Upper lobe of right lung (tissue), 1 donor: ENCODE data around the gene WDHD1. TPM values are rescaled to one million over a fixed set of nuclear protein-coding genes. Genes with fewer than 3 reads are reported as not detected.
"Not testable (repeated sequence)": the region's sequence is repeated elsewhere in the genome, so short reads cannot be mapped to it uniquely, and the experiment has no call there.

ENCODE experiments used
- ATAC-seq: fragments of 200-7000 bp; cut with Tn5 transposase; one replicate; pipeline ENCODE4 v1.9.1; 2020; ENCODE audit warnings: mild to moderate bottlenecking, moderate library complexity
- DNase-seq: peaks from one replicate; pipeline ENCODE4 v3.0.0-alpha.2; 2020
- H3K27ac ChIP-seq: fragments of 200-600 bp; one replicate; pipeline ENCODE4 v1.8.0; 2022
- H3K27me3 ChIP-seq: fragments of 200-600 bp; one replicate; pipeline ENCODE4 v1.8.0; 2022; ENCODE audit warnings: mild to moderate bottlenecking
- H3K36me3 ChIP-seq: fragments of 200-600 bp; one replicate; pipeline ENCODE4 v1.8.0; 2022
- H3K4me1 ChIP-seq: fragments of 200-600 bp; one replicate; pipeline ENCODE4 v1.8.0; 2022
- H3K4me3 ChIP-seq: fragments of 200-600 bp; one replicate; pipeline ENCODE4 v1.8.0; 2022; ENCODE audit warnings: mild to moderate bottlenecking
- H3K9me3 ChIP-seq: fragments of 200-600 bp; one replicate; pipeline ENCODE4 v1.8.0; 2022
- intact Hi-C: fragments of 100-400 bp; cut with DNase I; formaldehyde crosslinking; loops from one replicate; pipeline ENCODE4 v1.11.0; 2022
- total RNA-seq: library from RNA; stranded (reverse); fragmentation: NEBNext Ultra II Directional; extraction: Animal tissue kit (Norgen Biotek cat#: 25700); gene quantifications from one replicate; pipeline ENCODE4 v1.2.1, GENCODE V29; 2021
- TF ChIP-seq, protein P1 (sequence below): fragments of 200-600 bp; IDR thresholded peaks from one replicate; pipeline ENCODE4 v1.8.0; 2022; ENCODE audit warnings: antibody characterized with exemption
- donor health status: DM: no; HTN: yes; CAD: no; lungs with severe emphysema.

The WDHD1 gene
- total RNA-seq, 1 donor from 2014 or later, result 3.5 TPM

DNA sequence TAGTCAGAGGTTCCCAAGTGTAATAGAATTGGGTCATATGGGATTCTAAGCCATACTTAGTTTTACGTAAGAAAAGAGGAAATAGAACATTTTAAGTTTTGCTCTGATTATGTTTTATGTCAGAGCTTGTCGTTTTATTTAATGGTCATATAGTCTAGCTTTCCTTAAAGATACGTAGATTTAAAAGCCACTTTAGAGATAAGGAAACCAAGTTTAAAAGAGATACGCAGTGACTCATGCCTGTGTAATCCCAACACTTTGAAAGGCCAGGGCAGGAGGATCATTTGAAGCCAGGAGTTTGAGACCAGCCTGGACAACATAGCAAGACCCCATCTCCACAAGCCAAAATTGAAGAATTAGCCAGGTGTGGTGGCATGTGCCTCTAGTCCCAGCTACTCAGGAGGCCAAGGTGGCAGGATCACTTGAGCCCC lies 44.1 kb upstream of the WDHD1 start:
- TF ChIP-seq, protein P1, sequence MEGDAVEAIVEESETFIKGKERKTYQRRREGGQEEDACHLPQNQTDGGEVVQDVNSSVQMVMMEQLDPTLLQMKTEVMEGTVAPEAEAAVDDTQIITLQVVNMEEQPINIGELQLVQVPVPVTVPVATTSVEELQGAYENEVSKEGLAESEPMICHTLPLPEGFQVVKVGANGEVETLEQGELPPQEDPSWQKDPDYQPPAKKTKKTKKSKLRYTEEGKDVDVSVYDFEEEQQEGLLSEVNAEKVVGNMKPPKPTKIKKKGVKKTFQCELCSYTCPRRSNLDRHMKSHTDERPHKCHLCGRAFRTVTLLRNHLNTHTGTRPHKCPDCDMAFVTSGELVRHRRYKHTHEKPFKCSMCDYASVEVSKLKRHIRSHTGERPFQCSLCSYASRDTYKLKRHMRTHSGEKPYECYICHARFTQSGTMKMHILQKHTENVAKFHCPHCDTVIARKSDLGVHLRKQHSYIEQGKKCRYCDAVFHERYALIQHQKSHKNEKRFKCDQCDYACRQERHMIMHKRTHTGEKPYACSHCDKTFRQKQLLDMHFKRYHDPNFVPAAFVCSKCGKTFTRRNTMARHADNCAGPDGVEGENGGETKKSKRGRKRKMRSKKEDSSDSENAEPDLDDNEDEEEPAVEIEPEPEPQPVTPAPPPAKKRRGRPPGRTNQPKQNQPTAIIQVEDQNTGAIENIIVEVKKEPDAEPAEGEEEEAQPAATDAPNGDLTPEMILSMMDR, result no peak
- DNase-seq (no peak), ATAC-seq (no peak)
- Histone ChIP-seq H3K27ac (no peak overlapping the region), H3K27me3 (no peaks in the 10 kb centered on the region), H3K4me1 (peaks cover 14% of the 10 kb centered on the region), H3K4me3 (no peak overlapping the region), H3K36me3 (peaks cover 7% of the 10 kb centered on the region), H3K9me3 (no peaks in the 10 kb centered on the region)
- intact Hi-C loops, result no loop called here

DNA sequence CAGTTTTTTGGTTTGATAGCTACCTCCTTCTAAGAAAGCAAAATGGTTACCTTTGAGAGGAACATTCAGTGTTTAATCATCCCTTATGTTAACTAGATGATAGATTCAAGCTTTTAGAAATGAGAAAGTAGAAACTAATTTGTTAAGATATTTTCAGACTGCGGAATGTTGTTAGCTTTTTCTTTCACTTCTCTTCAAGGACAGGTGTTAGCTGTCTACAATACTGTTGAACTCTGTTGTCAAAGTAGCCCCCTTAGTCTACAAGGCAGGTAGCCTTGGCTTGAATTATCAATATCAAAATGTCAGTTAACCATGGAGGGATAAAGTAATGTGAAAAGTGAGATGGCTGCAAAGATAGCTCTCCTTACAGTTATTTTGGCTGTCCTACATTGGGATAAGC lies 39.3 kb upstream of the WDHD1 start:
- TF ChIP-seq, protein P1, result no peak
- Histone ChIP-seq H3K27me3 (no peaks in the 10 kb centered on the region), H3K4me3 (no peak overlapping the region), H3K36me3 (peaks cover 53% of the 10 kb centered on the region), H3K9me3 (no peaks in the 10 kb centered on the region), H3K27ac (no peak overlapping the region), H3K4me1 (peaks cover 2% of the 10 kb centered on the region)
- DNase-seq (no peak), ATAC-seq (no peak)
- intact Hi-C loops, result no loop called here

DNA sequence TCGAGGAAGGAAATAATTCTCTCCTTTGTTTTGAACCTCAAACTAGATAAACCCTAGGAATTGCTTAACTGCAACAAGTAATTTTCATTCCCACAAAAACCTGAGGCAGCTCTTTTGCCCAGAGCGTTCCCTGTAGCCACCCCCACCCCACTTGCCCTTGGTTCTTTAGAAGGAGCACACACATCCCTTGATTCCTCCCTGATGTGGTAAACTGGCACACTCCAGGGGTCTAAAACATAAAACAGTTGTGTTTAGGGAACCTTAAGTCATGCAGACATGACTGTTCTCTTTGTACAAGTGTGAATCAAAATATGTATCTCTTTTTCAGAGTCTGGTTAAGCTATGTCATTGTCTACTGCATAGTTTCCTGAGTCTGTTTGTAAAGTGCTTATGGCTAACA lies 38.5 kb upstream of the WDHD1 start:
- Histone ChIP-seq H3K4me1 (no peaks in the 10 kb centered on the region), H3K36me3 (peaks cover 53% of the 10 kb centered on the region), H3K27ac (no peak overlapping the region), H3K27me3 (no peaks in the 10 kb centered on the region), H3K9me3 (no peaks in the 10 kb centered on the region), H3K4me3 (no peak overlapping the region)
- ATAC-seq (no peak), DNase-seq (no peak)
- TF ChIP-seq, protein P1, result no peak
- intact Hi-C loops, result no loop called here

DNA sequence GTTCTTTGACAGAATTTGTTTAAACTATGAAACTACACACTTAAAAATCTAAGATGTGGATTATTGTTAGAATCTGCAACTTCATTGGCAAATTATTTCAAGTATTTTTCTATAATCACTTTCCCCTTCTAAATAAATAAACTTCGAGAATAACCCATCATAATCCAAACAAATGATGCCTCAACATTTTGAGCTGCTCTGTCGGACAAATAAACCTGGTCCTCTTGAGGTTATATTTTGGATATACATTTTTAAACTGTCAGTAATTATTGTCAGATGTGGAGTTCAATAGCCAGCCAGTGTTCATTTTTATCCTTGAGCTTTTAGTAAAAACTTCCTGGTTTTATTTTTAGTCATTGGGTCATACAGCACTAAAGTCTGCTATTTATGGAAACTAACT lies 38.0 kb upstream of the WDHD1 start:
- H3K9me3 ChIP-seq, H3K27ac ChIP-seq, ATAC-seq, H3K4me1 ChIP-seq, intact Hi-C loops, H3K27me3 ChIP-seq, H3K4me3 ChIP-seq, DNase-seq: not testable (repeated sequence)
- H3K36me3 ChIP-seq, result peaks cover 53% of the 10 kb centered on the region

DNA sequence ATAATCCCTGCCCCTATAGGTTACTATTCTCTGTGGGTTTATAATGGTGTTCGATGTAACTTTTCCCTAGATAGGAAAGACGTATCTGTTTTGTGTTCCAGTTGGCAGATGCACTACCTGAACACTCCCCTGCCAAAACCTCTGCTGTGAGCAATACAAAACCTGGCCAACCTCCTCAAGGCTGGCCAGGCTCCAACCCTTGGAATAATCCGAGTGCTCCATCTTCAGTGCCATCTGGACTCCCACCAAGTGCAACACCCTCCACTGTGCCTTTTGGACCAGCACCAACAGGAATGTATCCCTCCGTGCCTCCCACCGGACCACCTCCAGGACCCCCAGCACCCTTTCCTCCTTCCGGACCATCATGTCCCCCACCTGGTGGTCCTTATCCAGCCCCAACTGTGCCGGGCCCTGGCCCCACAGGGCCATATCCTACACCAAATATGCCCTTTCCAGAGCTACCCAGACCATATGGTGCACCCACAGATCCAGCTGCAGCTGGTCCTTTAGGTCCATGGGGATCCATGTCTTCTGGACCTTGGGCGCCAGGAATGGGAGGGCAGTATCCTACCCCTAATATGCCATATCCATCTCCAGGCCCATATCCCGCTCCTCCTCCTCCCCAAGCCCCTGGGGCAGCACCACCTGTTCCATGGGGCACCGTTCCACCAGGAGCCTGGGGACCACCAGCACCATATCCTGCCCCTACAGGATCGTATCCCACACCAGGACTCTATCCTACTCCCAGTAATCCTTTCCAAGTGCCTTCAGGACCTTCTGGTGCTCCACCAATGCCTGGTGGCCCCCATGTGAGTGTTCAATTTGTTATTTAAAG lies 35.8 kb upstream of the WDHD1 start:
- Histone ChIP-seq H3K36me3 (peaks cover 60% of the 10 kb centered on the region), H3K9me3 (no peaks in the 10 kb centered on the region), H3K27me3 (no peaks in the 10 kb centered on the region), H3K4me3 (no peak overlapping the region), H3K4me1 (no peaks in the 10 kb centered on the region), H3K27ac (no peak overlapping the region)
- intact Hi-C loops, result no loop called here
- TF ChIP-seq, protein P1, result no peak
- ATAC-seq, result peak; percentile 36
- no peak for DNase-seq

DNA sequence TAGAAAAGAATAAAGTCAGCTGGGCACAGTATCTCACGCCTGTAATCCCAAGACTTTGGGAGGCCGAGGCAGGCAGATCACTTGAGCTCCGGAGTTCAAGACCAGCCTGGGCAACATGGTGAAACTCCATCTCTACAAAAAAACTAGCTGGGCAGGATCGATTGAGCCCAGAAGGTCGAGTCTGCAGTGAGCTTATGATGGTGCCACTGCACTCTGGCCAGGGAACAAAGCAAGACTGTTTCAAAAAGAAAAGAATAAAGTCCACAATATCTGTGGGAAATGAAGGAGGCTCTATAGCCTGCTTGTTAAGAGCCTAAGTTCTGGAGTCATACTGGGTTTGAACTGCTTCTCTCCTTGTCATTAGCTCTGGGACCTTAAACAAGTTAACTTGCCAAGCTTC lies 32.4 kb upstream of the WDHD1 start:
- intact Hi-C loops, result no loop called here
- Histone ChIP-seq H3K4me3 (no peak overlapping the region), H3K36me3 (peaks cover 37% of the 10 kb centered on the region), H3K4me1 (peaks cover 5% of the 10 kb centered on the region), H3K27ac (no peak overlapping the region), H3K9me3 (no peaks in the 10 kb centered on the region), H3K27me3 (no peaks in the 10 kb centered on the region)
- no peak for DNase-seq
- ATAC-seq, result no peak
- TF ChIP-seq, protein P1, result no peak
